Measurements from ENCODE around the gene MEAK7.

GRCh38 chr16:84538222-84538840 lies 33.9 kb upstream of the MEAK7 start:
- no peak for TF ChIP-seq EZH2 (IDR thresholded peaks at IDR 0.05)
- TF ChIP-seq CTCF (IDR thresholded peaks at IDR 0.05) = no peak
- no peak for TF ChIP-seq EZH2phosphoT487 (IDR thresholded peaks at IDR 0.05)

Data from neural progenitor cell (in vitro differentiated cells).